ENCODE results near the gene SELENOV. TPM values are rescaled to one million over a fixed set of nuclear protein-coding genes. Genes with fewer than 3 reads are reported as not detected.
A peak's percentile ranks its signal among the peaks of the same experiment; 100 is the strongest.

The SELENOV gene
- total RNA-seq, 2 experiments from 2014 or later: not detected

DNA sequence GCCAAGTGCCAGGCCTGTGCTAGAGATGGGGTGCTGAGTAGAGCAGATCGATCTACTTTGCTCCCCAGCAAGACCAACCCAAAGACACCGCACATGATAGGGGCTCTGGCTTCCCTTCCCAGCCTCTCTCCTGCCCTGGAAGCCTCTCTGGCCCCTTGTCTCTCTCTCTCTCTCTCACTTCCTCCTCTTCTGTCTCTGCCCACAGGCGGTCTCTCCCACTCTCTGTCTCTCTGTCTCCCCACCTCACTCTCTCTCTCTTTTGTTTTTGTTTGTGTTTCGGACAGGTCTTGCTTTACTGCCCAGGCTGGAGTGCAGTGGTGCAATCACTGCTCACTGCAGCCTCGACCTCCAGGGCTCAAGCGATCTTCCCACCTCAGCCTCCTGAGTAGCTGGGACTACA is 1.3 kb downstream of the SELENOV start:
- H3K4me3 Mint-ChIP-seq: peak overlapping the region; percentile 15
- POLR2A ChIA-PET: no interaction called here

DNA sequence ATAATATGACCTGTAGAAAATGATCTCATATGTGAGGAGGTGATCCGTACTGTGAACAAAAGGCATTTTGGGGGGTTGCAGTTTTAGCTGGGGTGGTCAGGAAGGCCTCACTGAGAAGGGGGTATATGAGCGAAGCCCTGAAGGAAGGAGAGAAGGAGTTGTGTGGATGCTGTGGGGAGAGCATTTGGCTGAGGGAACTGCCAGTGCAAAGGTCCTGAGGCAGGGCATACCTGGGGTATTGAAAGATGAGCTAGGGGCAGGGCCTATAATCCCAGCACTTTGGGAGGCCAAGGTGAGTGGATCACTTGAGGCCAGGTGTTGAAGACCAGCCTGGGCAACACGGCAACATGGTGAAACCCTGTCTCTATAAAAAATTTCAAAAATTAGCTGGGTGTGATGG is 2.5 kb downstream of the SELENOV start:
- Mint-ChIP-seq H3K4me3 (no peak overlapping the region), H3K4me1 (peaks cover 9% of the 10 kb centered on the region), H3K36me3 (peaks cover 1% of the 10 kb centered on the region), H3K27ac (no peak overlapping the region), H3K9me3 (no peaks in the 10 kb centered on the region), H3K27me3 (peaks cover 53% of the 10 kb centered on the region)
- ATAC-seq (ENCODE audit: low read depth): no peak
- POLR2A ChIA-PET: interaction anchor here (0.7 kb wide), 2 partner anchors 77 to 953 kb away, joined by 3 to 5 read pairs; no protein-coding TSS in a partner anchor
- no peak for DNase-seq

More for the DNA sequence above, 1.3 kb downstream of the SELENOV start:
- Mint-ChIP-seq H3K9me3 (no peaks in the 10 kb centered on the region), H3K4me1 (peaks cover 9% of the 10 kb centered on the region), H3K27me3 (peaks cover 59% of the 10 kb centered on the region), H3K27ac (peak overlapping the region; percentile 7), H3K36me3 (peaks cover 1% of the 10 kb centered on the region)
- DNase-seq: no peak
- ATAC-seq (ENCODE audit: low read depth): no peak

DNA sequence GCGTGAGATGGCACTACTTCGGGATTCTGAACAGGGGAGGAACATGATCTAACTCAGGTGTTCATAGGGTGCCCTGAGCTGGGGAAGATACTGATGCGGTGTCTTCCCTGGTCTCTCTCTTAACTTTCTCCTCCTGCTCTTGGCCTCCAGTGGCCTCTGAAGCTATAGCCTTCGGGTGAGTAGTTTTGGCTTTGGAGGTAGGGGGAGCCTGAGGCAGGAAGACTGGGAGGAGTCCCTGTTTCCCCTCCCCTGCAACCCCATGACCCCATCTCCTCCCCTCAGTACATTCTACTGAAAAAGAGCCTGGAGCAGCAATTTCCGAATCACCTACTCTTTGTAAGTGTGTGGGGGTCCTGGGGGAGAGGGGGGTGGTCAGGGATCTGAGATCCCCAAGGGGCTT is 3.5 kb downstream of the SELENOV start:
- DNase-seq (no peak), ATAC-seq (ENCODE audit: low read depth) (no peak)
- no peak overlapping the region for H3K27ac Mint-ChIP-seq
- H3K36me3 Mint-ChIP-seq: peaks cover 1% of the 10 kb centered on the region
- peaks cover 46% of the 10 kb centered on the region for H3K27me3 Mint-ChIP-seq
- POLR2A ChIA-PET: interaction anchor here (1.5 kb wide), 1 partner anchor 12 kb away, joined by 3 read pairs; no protein-coding TSS in a partner anchor
- no peaks in the 10 kb centered on the region for H3K9me3 Mint-ChIP-seq
- H3K4me3 Mint-ChIP-seq: no peak overlapping the region
- peaks cover 9% of the 10 kb centered on the region for H3K4me1 Mint-ChIP-seq

DNA sequence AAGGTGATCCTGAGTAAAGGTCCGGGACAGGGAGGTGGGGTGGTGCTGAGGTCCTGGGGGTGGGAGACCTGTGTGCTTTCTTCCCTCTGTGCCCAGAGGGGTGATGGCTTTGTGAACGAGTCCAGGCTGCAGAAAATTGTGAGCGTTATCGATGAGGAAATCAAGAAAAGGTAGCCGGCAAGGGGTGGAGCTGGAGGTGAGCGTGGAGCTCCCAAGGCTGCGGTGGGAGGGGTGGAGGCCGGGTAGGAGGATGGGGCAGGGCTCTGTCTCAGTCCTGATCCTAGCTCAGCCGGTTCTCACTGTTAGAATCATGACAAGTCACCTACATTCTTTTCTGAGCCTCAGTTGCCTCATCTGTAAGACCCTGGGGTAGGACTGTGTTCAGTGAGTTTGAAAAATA is 4.0 kb downstream of the SELENOV start:
- Mint-ChIP-seq H3K9me3 (no peaks in the 10 kb centered on the region), H3K4me1 (peaks cover 9% of the 10 kb centered on the region), H3K27me3 (peaks cover 41% of the 10 kb centered on the region), H3K36me3 (peaks cover 1% of the 10 kb centered on the region), H3K4me3 (no peak overlapping the region), H3K27ac (no peak overlapping the region)
- ATAC-seq (ENCODE audit: low read depth) (no peak), DNase-seq (no peak)
- POLR2A ChIA-PET: interaction anchor here (1.5 kb wide), 1 partner anchor 12 kb away, joined by 3 read pairs; no protein-coding TSS in a partner anchor

DNA sequence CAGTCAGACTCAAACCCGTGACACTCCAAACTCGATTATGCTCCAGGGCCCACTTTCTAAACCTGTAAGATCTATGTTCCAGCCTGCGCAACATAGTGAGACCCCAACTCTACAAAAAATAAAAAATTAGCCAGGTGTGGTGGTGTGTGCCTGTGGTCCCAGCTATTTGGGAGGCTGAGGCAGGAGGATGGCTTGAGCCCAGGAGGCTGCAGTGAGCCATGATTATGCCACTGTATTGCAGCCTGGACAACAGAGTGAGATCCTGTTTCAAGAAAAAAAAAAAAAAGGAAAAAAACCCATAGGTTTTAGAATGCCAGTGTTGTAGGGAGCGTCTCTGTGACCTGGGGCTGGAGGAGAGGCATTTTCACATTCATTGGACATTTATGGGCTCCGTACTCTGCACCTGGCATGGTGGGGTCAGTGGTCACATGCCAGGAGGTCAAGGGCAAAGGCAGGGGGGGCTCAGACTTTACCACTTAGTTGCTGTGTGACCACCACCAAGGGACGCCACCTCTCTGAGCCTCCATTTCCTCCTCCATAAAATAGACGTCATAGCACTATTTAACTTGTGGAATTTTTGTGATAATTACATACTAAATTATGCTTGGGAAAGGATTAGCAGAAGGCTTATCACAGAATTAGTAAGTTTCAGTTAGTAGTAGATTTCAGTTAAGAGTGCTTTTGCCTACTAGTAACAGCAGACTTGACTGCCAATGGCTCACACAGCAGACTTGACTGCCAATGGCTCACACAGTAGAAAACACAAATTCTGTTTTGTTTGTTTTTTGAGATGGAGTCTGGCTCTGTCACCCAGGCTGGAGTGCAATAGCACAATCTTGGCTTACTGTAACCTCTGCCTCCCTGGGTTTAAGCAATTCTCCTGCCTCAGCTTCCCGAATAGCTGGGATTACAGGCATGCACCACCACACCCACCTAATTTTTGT is 5.9 kb downstream of the SELENOV start:
- no peaks in the 10 kb centered on the region for H3K9me3 Mint-ChIP-seq
- POLR2A ChIA-PET: no interaction called here
- no peak overlapping the region for H3K27ac Mint-ChIP-seq
- peaks cover 4% of the 10 kb centered on the region for H3K4me1 Mint-ChIP-seq
- no peak for DNase-seq
- ATAC-seq (ENCODE audit: low read depth): no peak
- no peak overlapping the region for H3K4me3 Mint-ChIP-seq
- H3K36me3 Mint-ChIP-seq: no peaks in the 10 kb centered on the region
- H3K27me3 Mint-ChIP-seq: peaks cover 23% of the 10 kb centered on the region

DNA sequence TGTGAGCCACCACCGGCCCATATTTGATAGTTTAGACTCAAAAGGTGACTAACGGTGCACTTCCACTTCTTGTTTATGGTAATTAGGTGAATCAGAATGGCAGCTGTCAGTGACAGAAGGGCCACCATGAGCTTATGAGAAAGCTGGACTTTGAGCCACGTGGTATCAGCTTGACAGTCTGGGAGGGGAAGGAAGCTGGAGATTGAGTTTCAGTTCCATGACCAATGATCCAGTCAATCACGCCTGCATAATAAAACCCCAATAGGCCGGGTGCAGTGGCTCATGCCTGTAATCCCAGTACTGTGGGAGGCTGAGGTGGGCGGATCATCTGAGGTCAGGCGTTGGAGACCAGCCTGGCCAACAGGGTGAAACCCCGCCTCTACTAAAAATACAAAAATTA is 9.6 kb downstream of the SELENOV start:
- Mint-ChIP-seq H3K27ac (no peak overlapping the region), H3K36me3 (peaks cover 5% of the 10 kb centered on the region), H3K4me1 (no peaks in the 10 kb centered on the region), H3K4me3 (no peak overlapping the region), H3K27me3 (no peaks in the 10 kb centered on the region), H3K9me3 (no peaks in the 10 kb centered on the region)
- ATAC-seq (ENCODE audit: low read depth): no peak
- no peak for DNase-seq
- POLR2A ChIA-PET: interaction anchor here (0.7 kb wide), 1 partner anchor 18 kb away, joined by 4 read pairs; no protein-coding TSS in a partner anchor

DNA sequence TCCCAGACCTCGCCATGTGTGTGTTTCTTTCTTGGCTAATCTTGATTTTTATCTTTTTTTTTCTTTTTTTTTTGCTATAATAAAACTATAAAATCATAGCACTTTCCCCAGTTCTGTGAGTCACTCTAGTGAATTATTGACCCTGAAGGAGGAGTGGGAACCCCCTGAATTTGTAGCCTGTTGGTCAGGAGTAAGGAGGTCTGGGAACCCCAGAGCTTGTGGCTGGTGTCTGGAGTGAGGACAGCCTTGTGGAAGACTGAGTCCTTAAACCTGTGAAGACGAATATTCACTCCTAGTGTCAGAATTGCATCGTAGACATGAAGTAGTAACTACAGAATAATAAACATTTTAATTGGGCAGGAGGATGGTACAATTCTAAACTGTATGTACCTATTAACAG is 10.3 kb downstream of the SELENOV start:
- no peaks in the 10 kb centered on the region for H3K9me3 Mint-ChIP-seq
- ATAC-seq (ENCODE audit: low read depth): no peak

DNA sequence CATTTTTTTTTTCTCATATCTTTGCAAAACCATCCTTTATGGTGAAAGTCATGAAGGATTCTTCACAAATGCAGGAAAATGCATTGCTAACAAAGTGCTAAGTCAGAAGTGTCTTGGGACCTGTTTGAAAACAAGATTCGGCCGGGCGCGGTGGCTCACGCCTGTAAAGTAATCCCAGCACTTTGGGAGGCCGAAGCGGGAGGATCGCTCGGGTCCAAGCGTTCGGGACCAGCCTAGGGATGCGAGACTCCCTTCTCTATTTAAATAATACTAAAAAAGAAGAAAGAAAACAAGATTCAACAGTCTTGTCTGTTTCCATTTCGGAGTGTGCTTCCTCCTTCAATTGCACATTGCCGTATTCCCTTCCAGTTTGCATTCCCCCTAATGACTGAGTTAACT is 16.9 kb downstream of the SELENOV start:
- ATAC-seq (ENCODE audit: low read depth) (no peak), DNase-seq (no peak)
- Mint-ChIP-seq H3K4me1 (peaks cover 12% of the 10 kb centered on the region), H3K27ac (peak overlapping the region; percentile 70), H3K9me3 (no peaks in the 10 kb centered on the region), H3K4me3 (peak overlapping the region; percentile 92), H3K27me3 (no peaks in the 10 kb centered on the region), H3K36me3 (peaks cover 7% of the 10 kb centered on the region)
- POLR2A ChIA-PET: interaction anchor here (0.7 to 2.4 kb wide), 4 partner anchors 58 to 314 kb away, joined by 3 to 16 read pairs (median 3); partner anchors contain the start of gene RPS16

More for the DNA sequence above, 10.3 kb downstream of the SELENOV start:
- Mint-ChIP-seq H3K4me3 (no peak overlapping the region), H3K4me1 (no peaks in the 10 kb centered on the region), H3K36me3 (peaks cover 5% of the 10 kb centered on the region), H3K27ac (no peak overlapping the region), H3K27me3 (no peaks in the 10 kb centered on the region)
- DNase-seq: no peak
- POLR2A ChIA-PET: interaction anchor here (0.7 kb wide), 1 partner anchor 18 kb away, joined by 4 read pairs; no protein-coding TSS in a partner anchor

DNA sequence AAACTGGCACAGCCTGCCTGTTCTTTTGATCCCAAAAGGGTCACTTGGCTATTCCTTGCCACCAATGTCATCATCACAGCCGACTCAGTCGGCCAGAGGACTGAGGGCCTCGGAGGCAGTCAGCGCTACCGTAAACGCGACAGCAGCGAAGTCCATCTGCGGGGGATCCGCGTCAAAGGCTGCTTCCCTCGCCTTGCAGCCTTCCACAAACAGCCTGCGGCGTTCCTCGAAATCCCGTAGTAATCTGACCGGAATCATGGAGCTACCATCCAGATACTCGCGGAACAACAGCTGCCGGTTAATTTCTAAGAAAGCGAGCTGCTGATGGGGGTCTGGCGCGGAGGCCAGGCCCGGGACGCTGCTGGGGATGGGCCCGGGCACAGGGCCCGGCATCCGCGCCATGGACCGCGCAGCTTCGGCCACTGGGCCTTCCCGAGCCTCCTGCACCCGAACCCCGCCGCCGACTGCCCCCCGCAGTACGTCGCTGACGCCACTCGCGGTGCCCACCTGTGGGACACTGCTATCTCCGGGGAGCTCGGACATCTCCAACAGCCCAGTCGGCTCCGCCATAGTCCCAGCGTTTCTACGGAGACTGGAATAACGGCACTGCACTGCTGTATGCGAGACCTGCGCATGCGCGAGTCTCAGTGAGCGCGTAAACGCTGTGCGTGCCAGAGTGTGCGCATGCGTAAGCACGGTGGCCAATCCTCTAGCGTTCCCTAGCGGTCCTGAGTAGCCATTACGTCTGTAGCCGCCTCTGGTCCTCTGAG is 17.5 kb downstream of the SELENOV start, which contains the start of gene EID2B:
Gene EID2B, minus strand, starts transcription at position 620 of the 770 bp plus-strand sequence. Its CDS starts 50 bp downstream, at position 570.
- peaks cover 12% of the 10 kb centered on the region for H3K4me1 Mint-ChIP-seq
- ATAC-seq (ENCODE audit: low read depth): peak; percentile 94
- POLR2A ChIA-PET: interaction anchor here (0.6 to 2.8 kb wide), 7 partner anchors 34 to 408 kb away, joined by 3 to 16 read pairs (median 3); partner anchors contain the start of genes DLL3, RPS16 and SUPT5H

DNA sequence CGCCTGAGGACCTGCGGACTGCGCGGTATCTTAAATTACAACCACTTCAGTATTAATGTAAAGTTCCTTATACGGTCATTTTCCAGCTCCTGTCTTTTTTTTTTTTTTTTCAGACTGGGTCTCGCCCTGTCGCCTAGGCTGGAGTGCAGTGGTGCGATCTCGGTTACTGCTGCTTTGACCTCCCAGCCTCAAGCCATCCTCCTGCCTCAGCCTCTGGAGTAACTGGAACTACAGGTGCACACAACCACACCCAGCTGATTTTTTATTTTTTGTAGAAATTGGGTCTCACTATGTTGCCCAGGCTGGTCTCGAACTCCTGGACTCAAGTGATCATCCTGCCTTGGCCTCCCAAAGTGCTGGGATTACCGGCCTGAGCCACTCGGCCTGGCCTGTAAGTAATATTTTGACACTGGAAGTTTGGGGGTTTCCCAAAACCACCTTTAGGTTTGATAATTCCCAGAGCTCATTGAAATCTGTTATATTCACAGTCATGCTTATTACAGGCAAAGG is 18.1 kb downstream of the SELENOV start:
- Mint-ChIP-seq H3K9me3 (no peaks in the 10 kb centered on the region), H3K27me3 (no peaks in the 10 kb centered on the region), H3K36me3 (peaks cover 9% of the 10 kb centered on the region), H3K4me3 (peak overlapping the region; percentile 92), H3K4me1 (peaks cover 18% of the 10 kb centered on the region), H3K27ac (peak overlapping the region; percentile 82)
- DNase-seq: no peak
- POLR2A ChIA-PET: interaction anchor here (0.6 to 2.8 kb wide), 4 partner anchors 35 to 407 kb away, joined by 3 to 16 read pairs (median 8); partner anchors contain the start of genes DLL3, RPS16 and SUPT5H
- no peak for ATAC-seq (ENCODE audit: low read depth)

More for the DNA sequence above, 17.5 kb downstream of the SELENOV start, which contains the start of gene EID2B:
- Mint-ChIP-seq H3K27ac (peak within 1 kb of the TSS; percentile 82), H3K4me3 (peak within 1 kb of the TSS; percentile 92), H3K9me3 (no peaks in the 10 kb centered on the region), H3K27me3 (no peaks in the 10 kb centered on the region), H3K36me3 (peaks cover 7% of the 10 kb centered on the region)
- peak; percentile 96 for DNase-seq

DNA sequence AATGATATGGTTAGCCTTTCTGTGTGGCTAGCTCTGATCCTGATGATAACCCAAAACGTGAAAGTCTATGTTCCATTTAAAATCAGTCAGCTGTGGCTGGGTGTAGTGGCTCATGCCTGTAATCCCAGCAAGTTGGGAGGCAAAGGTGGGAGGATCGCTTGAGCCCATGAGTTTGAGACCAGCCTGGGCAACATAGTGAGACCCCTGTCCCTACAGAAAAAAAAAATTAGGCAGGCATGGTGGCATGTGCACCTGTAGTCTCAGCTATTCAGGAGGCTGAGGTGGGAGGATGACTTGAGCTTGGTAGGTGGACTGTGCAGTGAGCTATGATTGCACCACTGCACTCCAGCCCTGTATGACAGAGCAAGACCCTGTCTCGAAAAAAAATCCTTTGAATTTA is 18.9 kb downstream of the SELENOV start:
- ATAC-seq (ENCODE audit: low read depth) (no peak), DNase-seq (no peak)
- no peak overlapping the region for H3K4me3 Mint-ChIP-seq
- no peak overlapping the region for H3K27ac Mint-ChIP-seq
- no peaks in the 10 kb centered on the region for H3K9me3 Mint-ChIP-seq
- POLR2A ChIA-PET: interaction anchor here (0.7 to 2.8 kb wide), 3 partner anchors 88 to 191 kb away, joined by 3 to 12 read pairs (median 4); partner anchors contain the start of genes SAMD4B and SUPT5H
- peaks cover 23% of the 10 kb centered on the region for H3K4me1 Mint-ChIP-seq
- H3K36me3 Mint-ChIP-seq: peaks cover 8% of the 10 kb centered on the region
- H3K27me3 Mint-ChIP-seq: no peaks in the 10 kb centered on the region

DNA sequence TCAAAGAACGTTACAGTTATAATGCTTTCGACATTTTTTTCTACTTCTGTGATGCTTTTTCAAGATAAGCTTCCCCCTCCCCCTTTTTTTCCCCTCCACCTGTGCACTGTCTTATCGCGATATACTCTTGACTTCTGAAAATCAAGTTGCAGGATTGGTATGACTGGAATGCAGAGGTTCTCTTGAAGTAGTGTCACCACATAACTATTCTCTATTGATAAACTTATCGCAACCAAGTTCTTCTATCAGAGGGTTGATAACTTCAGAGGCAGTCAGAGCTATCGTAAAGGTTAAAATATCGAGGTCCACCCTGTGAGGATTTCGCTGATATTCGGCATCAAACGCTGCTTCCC is 24.2 kb downstream of the SELENOV start:
- no peak for ATAC-seq (ENCODE audit: low read depth)

More for the DNA sequence above, 24.2 kb downstream of the SELENOV start:
- peak overlapping the region; percentile 84 for H3K27ac Mint-ChIP-seq
- H3K36me3 Mint-ChIP-seq: peaks cover 10% of the 10 kb centered on the region
- H3K9me3 Mint-ChIP-seq: no peaks in the 10 kb centered on the region
- no peak for DNase-seq
- H3K27me3 Mint-ChIP-seq: no peaks in the 10 kb centered on the region
- peak overlapping the region; percentile 95 for H3K4me3 Mint-ChIP-seq
- POLR2A ChIA-PET: interaction anchor here (1.2 kb wide), 1 partner anchor 104 kb away, joined by 5 read pairs; the partner anchor contains the start of gene RPS16
- H3K4me1 Mint-ChIP-seq: peaks cover 45% of the 10 kb centered on the region

All from activated naive CD8-positive, alpha-beta T cell treated with anti-CD3 and anti-CD28 coated beads, Interleukin-2, amount 10 ng/mL, durations not matched to agents 7 days and 5 days (primary cell).